GM12892 (cell line): ENCODE measurements around the gene KYAT1.

Source experiments
- POLR2A ChIP-seq: IDR thresholded peaks from 2 replicates; pipeline ENCODE4 v1.6.1; 2011; ENCODE audit warnings: low read depth, low read length, control low read depth
- POLR2AphosphoS5 ChIP-seq: IDR thresholded peaks from 2 replicates; pipeline ENCODE4 v1.6.1; 2011; ENCODE audit warnings: low read depth, low read length, control low read depth
- TAF1 ChIP-seq: IDR thresholded peaks from 2 replicates; pipeline ENCODE4 v1.6.1; 2011; ENCODE audit warnings: low read depth, mild to moderate bottlenecking, control low read depth, low read length, borderline replicate concordance

- TF ChIP-seq POLR2A (no peak), POLR2AphosphoS5 (no peak), TAF1 (no peak)
These were observed 37.2 kb upstream of the KYAT1 start for GRCh38 chr9:128918921-128919320.
